Uterus (tissue), 2 donors: ENCODE measurements around the gene TSHZ2.

Source experiments
- POLR2A ChIP-seq, 2 donors: fragments of 450-650 bp; IDR thresholded peaks; one replicate each; pipeline ENCODE4 v1.6.1; 2016; ENCODE audit warnings: antibody characterized with exemption in 2 of 2, mild to moderate bottlenecking in 1 of 2, moderate library complexity in 1 of 2
- TF ChIP-seq, protein P1 (sequence below), 4 experiments: fragments of 200-600 bp in 2 of 4; fragments of 450-650 bp in 2 of 4; sonication (generic) in 2 of 4; IDR thresholded peaks; one replicate each; pipeline ENCODE4 v1.5.1; 2016 to 2019; ENCODE audit warnings: antibody characterized with exemption in 4 of 4, mild to moderate bottlenecking in 2 of 4, moderate library complexity in 1 of 4

- TF ChIP-seq, protein P1, sequence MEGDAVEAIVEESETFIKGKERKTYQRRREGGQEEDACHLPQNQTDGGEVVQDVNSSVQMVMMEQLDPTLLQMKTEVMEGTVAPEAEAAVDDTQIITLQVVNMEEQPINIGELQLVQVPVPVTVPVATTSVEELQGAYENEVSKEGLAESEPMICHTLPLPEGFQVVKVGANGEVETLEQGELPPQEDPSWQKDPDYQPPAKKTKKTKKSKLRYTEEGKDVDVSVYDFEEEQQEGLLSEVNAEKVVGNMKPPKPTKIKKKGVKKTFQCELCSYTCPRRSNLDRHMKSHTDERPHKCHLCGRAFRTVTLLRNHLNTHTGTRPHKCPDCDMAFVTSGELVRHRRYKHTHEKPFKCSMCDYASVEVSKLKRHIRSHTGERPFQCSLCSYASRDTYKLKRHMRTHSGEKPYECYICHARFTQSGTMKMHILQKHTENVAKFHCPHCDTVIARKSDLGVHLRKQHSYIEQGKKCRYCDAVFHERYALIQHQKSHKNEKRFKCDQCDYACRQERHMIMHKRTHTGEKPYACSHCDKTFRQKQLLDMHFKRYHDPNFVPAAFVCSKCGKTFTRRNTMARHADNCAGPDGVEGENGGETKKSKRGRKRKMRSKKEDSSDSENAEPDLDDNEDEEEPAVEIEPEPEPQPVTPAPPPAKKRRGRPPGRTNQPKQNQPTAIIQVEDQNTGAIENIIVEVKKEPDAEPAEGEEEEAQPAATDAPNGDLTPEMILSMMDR (IDR thresholded peaks at IDR 0.05): no peak
- no peak for TF ChIP-seq POLR2A (IDR thresholded peaks at IDR 0.05)
These were observed 219.8 kb downstream of the TSHZ2 start for GRCh38 chr20:53191957-53192356.
